C4-2B (cell line): ENCODE measurements around the gene CYTL1.

Source experiments
- H3K27ac ChIP-seq: fragments of 450-650 bp; 2 replicates; pipeline ENCODE4 v1.5.1; 2017
- CTCF ChIP-seq: fragments of 450-650 bp; conservative IDR thresholded peaks from 2 replicates; pipeline ENCODE4 v1.5.1; 2017; ENCODE audit warnings: mild to moderate bottlenecking
- ZFX ChIP-seq: fragments of 450-650 bp; IDR thresholded peaks from 2 replicates; pipeline ENCODE4 v1.6.1; 2017

Gene CYTL1

DNA sequence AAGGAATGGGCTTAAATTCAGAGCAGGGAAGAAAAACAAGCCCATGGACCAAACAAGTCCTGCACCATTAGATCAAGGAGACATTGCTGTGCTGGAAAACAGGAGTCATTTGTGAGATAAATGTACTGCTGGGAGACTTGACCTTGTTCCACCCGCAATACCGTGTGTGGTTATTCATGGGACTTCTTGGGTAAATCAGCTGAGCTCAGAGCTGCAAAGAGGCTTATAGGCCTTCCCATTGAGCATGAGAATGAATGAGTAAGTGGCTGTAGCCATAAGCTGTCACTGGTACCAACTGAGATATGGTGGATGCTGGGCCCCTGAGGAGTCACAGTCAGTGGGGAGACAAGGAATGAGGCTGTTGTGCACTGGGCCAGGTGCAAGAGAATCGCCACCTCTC is 2.3 kb upstream of the CYTL1 start:
- TF ChIP-seq ZFX (no peak), CTCF (no peak)
- H3K27ac ChIP-seq, result no peak overlapping the region

- TF ChIP-seq ZFX (no peak), CTCF (no peak)
- H3K27ac ChIP-seq, result no peak overlapping the region
Measured at GRCh38 chr4:5020341-5020740, 1.1 kb upstream of the CYTL1 start.

DNA sequence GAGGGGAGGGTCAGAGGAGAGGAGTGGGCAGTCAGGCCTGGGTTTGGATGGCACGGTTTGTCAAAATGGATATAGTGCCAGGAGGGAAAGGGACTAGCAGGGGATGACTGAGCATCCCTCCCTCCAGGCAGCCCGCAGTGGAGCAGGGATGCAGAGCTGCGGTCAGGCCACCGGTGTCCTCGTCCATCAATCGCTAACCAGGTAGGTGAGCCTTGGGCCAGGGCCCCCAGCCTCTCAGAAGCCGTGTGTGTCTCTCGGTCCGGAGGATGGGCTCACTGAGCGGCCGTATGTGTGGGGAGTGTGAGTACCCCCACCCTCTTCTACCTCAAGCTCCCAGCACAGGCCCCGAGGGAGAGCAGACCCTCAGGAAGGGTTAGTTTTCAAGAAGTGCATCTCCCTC is 538 bp upstream of the CYTL1 start:
- TF ChIP-seq CTCF (no peak), ZFX (no peak)
- no peak overlapping the region for H3K27ac ChIP-seq

DNA sequence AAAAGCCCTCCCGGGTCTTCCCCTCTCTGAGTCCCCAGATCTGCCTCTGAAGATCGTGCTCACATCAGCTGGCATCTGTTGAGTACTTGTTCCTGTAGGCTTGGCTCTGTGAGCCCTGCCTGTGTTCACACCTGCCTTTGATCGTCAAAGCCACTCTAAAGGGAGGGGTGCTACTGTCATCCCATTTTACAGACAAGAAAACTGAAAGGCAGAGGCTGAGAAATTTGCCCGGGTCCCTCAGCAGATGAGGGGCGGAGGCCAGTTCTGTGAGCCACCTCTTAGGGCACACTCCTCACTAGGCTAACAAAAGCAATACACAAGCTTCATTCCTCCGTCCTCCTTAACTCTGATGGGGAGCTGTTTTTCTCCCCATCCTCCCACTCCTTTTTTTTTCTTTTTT is 655 bp downstream of the CYTL1 start:
- no peak for TF ChIP-seq CTCF
- no peak for TF ChIP-seq ZFX
- no peak overlapping the region for H3K27ac ChIP-seq

GRCh38 chr4:5018096-5018495 is 1.2 kb downstream of the CYTL1 start:
- TF ChIP-seq CTCF (peak; percentile 42), ZFX (no peak)
- no peak overlapping the region for H3K27ac ChIP-seq

DNA sequence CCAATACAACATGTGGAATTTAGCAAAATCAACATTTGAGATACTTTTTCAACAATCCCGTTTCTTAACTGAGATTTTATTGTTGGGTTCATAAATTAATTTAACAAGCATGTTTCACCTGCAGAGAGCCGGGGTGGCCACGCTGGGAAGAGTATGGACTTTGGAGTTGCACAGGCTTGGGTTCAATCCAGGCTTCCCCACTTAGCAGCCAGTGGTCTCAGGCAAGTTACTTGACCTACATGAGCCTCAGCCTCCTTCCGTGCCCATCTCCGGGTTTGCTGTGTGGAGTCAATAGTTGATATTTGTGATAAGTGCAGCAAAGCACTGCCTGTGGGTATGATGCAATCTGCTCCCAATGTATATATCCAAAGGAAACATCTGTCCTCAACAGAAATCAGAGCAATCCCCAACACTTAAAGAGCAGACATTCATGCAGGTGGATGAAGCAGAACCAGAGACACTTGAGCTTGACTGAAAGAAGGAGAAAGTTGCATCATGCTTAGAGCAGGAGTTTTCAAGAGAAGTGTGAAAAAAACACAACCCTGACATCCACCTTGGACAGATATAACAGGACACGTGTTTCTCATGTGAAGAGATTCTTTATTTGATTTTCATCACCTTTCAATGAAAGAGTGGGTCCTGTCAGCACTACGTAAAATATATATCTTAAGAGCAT is 5.1 kb downstream of the CYTL1 start:
- no peak overlapping the region for H3K27ac ChIP-seq

GRCh38 chr4:5012958-5013357 is 6.3 kb downstream of the CYTL1 start:
- H3K27ac ChIP-seq, result no peak overlapping the region
- TF ChIP-seq CTCF, result no peak
- TF ChIP-seq ZFX, result no peak

More for the DNA sequence above, 5.1 kb downstream of the CYTL1 start:
- no peak for TF ChIP-seq CTCF
- no peak for TF ChIP-seq ZFX
